Hematopoietic multipotent progenitor cell treated with erythropoietin and hydrocortisone succinate and interleukin-3 and kit ligand, for 17 days (in vitro differentiated cells): ENCODE measurements around the gene ETFA.

Experiments
- DNase-seq: peaks from one replicate; pipeline ENCODE4 v3.0.0-alpha.2; 2015; ENCODE audit warnings: low spot score

The ETFA gene

DNA sequence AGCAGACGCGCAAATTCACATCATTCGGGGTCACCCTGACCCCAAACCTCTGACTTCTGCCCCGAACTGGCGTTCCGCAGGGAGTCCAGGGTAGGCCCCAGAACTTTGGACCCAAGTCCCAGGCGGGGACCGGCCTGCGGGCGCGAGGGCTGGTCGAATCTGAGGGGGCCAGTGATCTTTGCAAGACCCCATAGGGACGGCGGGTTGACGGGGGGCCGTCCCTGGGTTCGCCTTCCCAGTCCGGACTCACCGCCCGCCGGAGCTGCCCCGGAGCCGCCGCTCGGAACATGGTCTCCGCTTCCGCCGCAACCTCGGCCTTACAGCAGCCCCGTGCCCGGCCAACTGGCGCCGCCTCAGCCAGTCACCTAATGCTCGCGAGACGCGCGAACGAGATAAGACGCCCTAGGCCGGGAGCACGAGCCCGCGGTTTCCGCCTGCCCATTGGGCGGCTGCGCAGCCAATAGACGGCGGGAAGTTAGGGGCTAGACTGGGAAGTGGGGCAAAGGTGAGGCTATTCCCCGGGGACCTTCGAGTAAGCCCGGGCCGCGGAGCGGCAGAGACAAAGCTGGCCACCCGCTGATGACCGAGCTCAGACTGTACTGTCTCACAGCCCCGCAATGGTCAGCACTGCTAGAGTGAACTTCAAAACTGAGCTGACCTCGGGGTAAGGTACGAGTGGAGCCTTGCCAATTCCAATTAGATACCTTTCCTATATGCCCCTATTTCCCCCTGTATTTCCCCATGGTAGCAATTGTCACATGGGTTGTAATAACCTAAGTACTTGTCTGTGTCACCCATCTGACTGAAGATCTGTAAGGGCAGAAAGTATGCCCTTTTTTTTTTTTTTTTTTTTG lies at the start of gene ETFA:
TSS of gene ETFA (minus strand) at position 370 of the 854 bp plus-strand sequence. CDS start at position 289, 81 bp downstream.
- DNase-seq = peak; percentile 83

DNA sequence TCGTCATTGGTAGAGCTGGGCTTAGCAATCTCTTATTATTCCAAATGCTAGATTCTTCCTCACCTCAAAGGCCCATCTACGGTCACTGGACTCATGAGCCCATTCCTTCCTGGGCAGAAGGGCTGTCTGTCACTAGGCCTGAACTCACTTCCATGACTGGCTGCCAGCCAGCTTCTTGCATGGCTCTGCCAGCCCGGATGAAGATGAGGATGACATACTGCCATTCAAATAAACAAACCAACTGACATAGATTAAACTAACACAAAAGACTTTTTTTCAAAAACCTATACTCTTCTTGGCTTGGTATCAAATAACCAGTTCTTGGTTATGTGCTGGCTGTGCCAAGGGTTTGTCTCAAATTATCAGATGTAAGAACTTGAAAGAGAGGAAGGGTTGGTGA lies 49.1 kb upstream of the ETFA start:
- no peak for DNase-seq

DNA sequence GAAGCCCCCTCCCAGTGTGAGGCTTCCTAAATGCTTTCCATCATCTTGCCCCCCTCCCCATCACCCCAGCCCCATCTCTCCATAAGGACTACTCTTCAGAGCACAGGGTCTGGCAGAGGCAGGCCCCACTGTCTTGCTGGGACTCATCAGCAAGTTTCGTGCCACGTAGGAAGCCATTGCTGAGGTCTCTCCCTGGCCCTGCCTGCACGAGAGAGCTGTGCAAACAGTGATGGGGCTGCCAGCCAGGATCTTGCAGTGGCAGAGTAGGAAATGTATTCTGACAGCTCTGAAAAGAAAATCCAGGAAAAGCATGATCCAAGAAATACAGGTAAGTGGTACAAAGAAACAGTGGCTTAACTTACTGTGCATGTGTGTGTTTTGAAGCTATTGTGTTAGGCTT lies 47.9 kb upstream of the ETFA start:
- DNase-seq = no peak

DNA sequence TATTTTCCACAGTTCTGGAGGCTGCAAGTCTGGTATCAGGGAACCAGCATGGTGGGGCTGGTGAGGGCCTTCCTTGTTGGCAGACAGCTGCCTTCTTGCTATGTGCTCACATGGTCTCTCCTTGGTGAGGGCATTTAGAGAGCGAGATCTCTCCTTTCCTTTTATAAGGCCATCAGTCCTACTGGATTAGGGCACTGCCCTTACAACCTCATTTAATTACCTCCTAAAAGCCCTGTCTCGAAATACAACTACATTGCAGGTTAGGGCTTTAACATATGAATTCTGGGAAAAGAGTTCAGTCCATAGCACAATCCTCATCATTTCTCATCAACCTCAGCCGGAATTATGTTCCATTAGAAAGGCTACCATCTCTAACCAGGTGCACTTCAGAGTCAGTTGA lies 47.2 kb upstream of the ETFA start:
- DNase-seq = no peak

DNA sequence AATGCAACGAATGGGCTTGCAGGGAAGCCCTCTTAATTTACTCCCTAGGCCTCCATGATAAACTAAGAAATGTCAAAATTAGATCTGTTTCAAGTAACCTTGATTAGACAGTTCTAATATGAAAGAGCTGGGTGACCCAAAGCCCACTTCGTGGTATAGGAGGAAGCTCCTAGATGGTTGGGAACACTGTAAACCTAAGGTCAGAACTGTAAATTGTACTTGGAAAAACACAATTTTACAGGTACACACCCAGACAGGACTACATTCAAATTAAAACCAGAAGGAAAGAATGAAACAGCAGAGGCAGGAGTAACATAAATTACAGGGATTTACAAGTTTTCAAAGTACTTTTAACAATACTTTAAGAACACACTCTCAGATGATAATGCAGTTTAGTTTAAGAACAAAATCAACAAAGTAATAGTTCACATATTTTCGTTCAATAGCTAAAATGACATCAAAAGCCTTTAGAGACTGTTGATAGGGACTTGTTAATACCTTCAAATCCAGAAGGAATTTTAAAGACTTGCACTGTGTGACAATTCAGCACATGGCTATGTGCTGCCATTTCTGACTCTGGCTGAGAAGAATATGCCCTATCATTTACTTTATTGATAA lies 43.7 kb upstream of the ETFA start:
- no peak for DNase-seq

DNA sequence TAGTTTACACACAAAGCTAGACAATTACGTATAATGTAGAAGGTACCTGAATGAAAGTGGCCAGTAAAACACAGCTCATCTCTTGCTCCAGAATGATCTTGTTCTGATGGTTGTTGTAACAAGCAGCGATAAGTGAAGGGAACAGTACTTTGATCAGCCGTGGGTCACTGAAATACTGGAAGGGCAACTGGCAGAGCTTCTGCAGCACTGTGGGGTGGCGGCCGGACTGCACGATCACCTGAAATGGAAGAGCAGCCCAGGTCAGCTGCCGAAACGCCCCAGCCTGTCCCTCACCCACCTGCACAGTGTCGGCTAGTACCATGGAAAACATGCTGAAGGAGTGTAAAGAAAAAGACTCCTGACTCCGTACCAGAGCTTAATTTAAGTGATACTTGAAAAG lies 42.6 kb upstream of the ETFA start:
- no peak for DNase-seq

DNA sequence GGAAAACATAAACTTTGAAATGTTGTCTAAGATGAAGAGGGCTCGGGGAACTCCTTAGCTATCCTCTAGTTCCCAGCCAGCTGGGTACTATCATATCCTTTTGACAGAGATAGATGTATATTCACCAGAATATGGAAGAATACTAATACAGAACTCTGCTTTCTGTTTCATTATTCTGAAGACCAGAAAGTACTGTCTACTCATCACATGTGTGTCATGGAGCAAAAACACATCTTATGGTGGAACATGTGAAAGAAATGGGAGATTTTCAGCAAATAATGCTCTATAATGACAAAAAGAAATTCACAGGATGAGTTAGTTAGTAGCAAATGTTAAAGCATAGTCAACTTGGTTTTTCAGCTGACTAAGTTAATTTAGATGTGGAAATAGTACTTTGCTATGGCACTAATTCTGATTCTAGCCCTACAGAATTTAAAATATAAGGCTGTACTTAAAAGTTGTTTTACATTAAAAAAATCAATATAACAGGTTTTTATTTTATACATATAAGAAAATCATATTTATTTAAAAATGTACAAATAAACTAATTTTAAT lies 41.8 kb upstream of the ETFA start:
- no peak for DNase-seq

- DNase-seq = no peak
Measured at GRCh38 chr15:76349301-76350070, 38.2 kb upstream of the ETFA start.

DNA sequence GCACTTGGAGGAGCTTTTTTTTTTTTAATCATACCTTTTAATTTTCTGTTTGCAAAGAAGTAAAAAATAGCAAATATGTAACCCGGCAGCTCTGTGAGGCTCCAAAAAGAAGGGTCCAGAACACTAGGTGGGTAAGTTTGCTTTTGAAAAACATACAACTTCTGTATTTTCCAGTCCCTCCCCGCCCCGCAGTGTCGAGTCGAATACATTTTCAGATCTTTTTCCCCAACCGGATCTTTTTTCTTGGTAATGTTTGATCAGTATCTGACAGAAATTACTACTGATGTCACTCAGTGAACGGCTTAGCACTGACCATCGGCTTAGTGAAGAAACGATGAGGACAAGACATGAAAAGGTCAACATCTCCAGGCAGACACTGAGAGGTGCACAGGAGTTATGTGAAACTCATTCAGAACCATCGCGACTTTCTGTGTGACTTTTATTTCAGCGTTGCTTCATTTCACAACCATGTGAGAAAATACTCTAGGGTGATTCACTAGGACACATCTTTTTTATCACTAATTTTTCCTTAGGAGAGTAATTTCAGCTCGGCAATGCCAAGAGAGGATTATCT lies 36.3 kb upstream of the ETFA start:
- no peak for DNase-seq

GRCh38 chr15:76346669-76347481 lies 35.6 kb upstream of the ETFA start:
- no peak for DNase-seq

DNA sequence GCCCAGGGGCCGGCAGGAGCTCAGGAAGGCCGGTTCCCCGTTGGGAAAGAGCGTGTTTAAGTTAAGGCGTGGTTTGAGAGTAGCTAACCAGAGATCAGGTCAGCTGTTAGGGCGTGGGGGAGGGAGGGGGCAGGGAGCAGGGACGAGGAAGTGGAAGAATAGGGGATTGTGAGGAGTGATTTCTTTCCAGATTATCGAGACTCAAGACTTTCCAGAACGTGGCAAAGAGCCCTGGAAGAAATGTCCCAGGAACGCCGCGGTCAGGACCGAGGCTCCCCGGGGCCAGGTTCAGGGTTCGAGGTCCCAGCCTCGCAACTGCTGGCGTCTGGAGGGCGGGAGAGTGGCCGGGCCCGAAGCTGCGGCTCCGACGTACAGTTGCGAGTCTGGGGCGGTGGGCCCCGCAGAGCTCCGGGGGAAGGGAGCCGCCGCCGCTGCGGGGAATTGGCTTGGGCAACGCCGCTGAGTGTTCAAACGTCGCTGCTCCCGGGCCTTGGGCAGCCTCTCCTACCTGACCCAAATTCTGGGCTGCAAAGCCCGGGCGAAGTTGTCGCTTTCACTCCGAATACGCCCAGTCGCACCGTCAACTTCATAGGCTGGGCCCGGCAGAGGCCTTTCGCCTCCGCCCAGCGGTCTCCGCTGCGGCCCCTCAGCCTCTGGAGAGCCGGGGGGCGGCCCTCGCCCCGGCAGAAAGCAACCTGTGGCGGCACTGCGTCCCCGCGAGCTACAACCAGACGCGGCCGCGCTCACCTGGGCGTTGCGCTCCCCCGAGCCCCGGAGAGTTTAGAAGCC lies 34.8 kb upstream of the ETFA start:
- DNase-seq = no peak

GRCh38 chr15:76345583-76345879 lies 34.3 kb upstream of the ETFA start:
- DNase-seq = no peak

GRCh38 chr15:76344893-76345582 lies 33.8 kb upstream of the ETFA start:
- DNase-seq = no peak

DNA sequence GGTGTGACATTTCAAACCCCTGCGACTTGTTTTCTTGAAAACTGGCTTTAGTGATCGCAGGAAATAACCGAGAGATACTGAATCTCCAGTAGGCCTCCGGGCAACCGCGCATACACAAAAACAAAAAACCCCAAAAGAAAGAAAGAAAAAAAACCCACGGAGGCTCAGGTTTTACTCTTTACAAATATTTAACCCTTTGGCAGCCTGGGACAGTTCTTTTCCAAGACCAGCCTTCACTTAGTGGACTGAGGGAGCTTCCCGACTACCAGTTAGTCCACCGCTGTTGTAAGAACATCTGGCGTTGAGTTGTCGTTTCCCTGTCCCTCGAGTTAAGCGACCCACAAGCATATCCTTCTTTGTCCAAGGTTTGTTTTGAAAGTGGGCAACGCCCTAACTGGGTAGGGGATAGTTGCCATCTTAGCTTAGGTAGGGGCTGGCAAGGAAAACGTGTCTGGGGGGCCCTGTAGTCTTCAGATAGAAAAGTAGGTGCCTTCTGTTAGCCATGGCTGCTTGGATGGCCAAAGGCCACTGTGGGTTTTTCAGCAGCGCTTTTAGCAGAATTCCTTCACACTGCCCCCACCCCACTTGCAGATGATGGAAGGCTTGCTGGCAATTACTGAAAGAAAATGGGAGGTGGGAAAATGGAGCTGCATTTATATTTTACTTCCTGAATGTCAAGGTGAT lies 32.2 kb upstream of the ETFA start:
- DNase-seq = no peak

GRCh38 chr15:76342382-76343201 lies 31.3 kb upstream of the ETFA start:
- no peak for DNase-seq

GRCh38 chr15:76342058-76342381 lies 30.8 kb upstream of the ETFA start:
- no peak for DNase-seq

DNA sequence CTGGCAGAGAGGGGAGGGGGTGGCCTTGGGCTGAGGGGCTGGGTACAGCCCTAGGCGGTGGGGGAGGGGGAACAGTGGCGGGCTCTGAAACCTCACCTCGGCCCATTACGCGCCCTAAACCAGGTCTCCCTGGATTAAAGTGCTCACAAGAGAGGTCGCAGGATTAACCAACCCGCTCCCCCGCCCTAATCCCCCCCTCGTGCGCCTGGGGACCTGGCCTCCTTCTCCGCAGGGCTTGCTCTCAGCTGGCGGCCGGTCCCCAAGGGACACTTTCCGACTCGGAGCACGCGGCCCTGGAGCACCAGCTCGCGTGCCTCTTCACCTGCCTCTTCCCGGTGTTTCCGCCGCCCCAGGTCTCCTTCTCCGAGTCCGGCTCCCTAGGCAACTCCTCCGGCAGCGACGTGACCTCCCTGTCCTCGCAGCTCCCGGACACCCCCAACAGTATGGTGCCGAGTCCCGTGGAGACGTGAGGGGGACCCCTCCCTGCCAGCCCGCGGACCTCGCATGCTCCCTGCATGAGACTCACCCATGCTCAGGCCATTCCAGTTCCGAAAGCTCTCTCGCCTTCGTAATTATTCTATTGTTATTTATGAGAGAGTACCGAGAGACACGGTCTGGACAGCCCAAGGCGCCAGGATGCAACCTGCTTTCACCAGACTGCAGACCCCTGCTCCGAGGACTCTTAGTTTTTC lies 30.2 kb upstream of the ETFA start:
- DNase-seq = no peak

DNA sequence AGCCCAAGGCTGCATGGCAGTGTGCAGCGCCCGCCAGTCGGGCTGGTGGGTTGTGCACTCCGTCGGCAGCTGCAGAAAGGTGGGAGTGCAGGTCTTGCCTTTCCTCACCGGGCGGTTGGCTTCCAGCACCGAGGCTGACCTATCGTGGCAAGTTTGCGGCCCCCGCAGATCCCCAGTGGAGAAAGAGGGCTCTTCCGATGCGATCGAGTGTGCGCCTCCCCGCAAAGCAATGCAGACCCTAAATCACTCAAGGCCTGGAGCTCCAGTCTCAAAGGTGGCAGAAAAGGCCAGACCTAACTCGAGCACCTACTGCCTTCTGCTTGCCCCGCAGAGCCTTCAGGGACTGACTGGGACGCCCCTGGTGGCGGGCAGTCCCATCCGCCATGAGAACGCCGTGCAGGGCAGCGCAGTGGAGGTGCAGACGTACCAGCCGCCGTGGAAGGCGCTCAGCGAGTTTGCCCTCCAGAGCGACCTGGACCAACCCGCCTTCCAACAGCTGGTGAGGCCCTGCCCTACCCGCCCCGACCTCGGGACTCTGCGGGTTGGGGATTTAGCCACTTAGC lies 29.6 kb upstream of the ETFA start:
- DNase-seq = no peak
